SJCRH30 (cell line): Measurements from ENCODE around the gene PARVB. TPM values are rescaled to one million over a fixed set of nuclear protein-coding genes. Genes with fewer than 3 reads are reported as not detected.

Experiments
- DNase-seq, 2 experiments: peaks; one replicate each; pipeline ENCODE4 v3.0.0-alpha.2; 2015 to 2020
- H3K27ac ChIP-seq: fragments of 250-450 bp; sonication (Bioruptor Pico); 2 replicates; pipeline ENCODE4 v1.5.1; 2020; ENCODE audit warnings: mild to moderate bottlenecking, moderate library complexity
- H3K27me3 ChIP-seq: fragments of 250-450 bp; sonication (Bioruptor Pico); 2 replicates; pipeline ENCODE4 v1.5.1; 2020; ENCODE audit warnings: mild to moderate bottlenecking, moderate library complexity
- H3K36me3 ChIP-seq: fragments of 250-450 bp; sonication (Bioruptor Pico); 2 replicates; pipeline ENCODE4 v1.5.1; 2020; ENCODE audit warnings: mild to moderate bottlenecking, moderate library complexity
- H3K4me1 ChIP-seq: fragments of 250-450 bp; sonication (Bioruptor Pico); 2 replicates; pipeline ENCODE4 v1.5.1; 2020; ENCODE audit warnings: mild to moderate bottlenecking, moderate library complexity
- H3K4me3 ChIP-seq: fragments of 250-450 bp; sonication (Bioruptor Pico); 2 replicates; pipeline ENCODE4 v1.5.1; 2020; ENCODE audit warnings: mild to moderate bottlenecking, moderate library complexity
- H3K9me3 ChIP-seq: fragments of 250-450 bp; sonication (Bioruptor Pico); replicated peaks from 2 replicates; pipeline ENCODE4 v1.5.1; 2020; ENCODE audit warnings: mild to moderate bottlenecking, moderate library complexity
- total RNA-seq: library from RNA; depleted of rRNA; stranded (reverse); fragments of >200 nt; shearing (Covaris generic); gene quantifications from 2 replicates; pipeline ENCODE4 v1.2.3, GENCODE V29; 2014

The PARVB gene
- total RNA-seq, 1 experiment from 2014 or later, result not detected

DNA sequence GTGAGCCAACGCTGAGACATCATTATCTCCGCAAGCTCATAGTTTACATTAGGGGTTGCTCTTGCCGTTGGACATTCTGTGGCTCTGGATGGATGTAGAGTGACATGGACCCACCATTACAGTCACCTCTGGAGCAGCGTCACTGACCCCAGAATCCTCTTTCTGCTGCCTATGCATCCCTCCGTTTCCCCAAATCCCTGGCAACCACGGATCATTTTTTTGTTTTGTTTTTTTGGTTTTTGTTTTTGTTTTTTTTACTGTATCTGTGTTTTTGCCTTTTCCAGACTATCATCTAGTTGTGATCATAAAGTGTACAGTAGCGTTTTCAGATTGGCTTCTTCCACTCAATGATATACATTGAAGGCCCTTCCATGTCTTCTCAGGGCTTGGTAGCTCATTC lies 4.0 kb downstream of the PARVB start:
- Histone ChIP-seq H3K4me1 (peaks cover 7% of the 10 kb centered on the region; the same call in 1 of the 2 replicates), H3K36me3 (no peaks in the 10 kb centered on the region), H3K9me3 (no peaks in the 10 kb centered on the region), H3K27me3 (no peaks in the 10 kb centered on the region), H3K4me3 (no peak overlapping the region), H3K27ac (no peak overlapping the region)
- DNase-seq, result no peak

DNA sequence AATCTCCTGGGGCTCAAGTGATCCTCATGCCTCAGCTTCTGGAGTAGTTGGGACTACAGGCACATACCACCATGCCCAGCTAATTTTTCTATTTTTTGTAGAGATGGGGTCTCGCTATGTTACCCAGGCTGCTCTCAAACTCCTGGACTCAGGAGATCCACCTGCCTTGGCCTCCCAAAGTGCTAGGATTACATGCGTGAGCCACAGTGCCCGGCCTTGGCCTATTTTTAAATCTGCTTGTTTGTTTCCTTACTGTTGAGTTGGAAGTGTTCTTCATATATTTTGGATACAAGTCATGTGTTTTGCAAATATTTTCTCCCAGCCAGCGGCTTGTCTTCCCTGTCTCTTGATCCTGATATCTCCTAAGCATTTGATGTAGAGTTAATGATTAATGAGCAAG lies 5.0 kb downstream of the PARVB start:
- Histone ChIP-seq H3K4me3 (no peak overlapping the region), H3K4me1 (peaks cover 12% of the 10 kb centered on the region)

DNA sequence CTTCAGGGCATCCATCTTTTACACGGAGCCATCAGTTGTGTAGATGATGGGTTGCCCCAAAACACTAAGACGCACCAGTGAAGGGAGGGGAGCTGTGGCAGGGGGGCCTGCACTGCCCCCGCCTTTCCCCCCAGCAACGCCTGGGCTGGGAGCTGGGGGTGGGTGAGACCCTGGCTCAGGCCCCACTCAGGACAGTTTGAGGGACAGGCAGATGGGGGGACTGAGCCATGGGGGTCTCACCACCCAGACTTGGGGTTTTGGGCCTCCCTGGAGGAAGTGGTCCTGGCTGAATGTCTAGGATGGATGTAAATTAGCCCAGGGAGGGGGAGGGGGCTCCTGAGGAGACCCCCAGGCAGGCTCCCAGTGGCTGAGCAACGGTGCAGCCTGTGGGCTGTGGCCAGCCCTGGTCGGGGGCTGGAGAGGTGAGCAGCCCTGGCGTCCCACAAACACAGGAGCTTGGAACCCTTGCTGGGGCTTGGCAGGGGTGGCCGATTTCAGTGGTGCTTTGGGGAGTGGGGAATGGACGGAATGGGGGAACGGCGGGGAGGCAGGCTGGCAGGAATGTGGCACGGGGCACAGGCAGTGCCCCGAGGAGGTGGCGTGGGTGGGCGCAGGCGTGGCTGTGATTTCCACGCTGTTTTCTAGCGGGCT lies 6.1 kb downstream of the PARVB start:
- no peaks in the 10 kb centered on the region for H3K9me3 ChIP-seq
- H3K36me3 ChIP-seq, result no peaks in the 10 kb centered on the region
- H3K4me1 ChIP-seq, result peaks cover 12% of the 10 kb centered on the region
- no peak overlapping the region for H3K4me3 ChIP-seq
- H3K27ac ChIP-seq, result no peak overlapping the region
- no peaks in the 10 kb centered on the region for H3K27me3 ChIP-seq
- DNase-seq, result no peak

More for the DNA sequence above, 5.0 kb downstream of the PARVB start:
- H3K27ac ChIP-seq, result no peak overlapping the region
- no peaks in the 10 kb centered on the region for H3K27me3 ChIP-seq
- no peaks in the 10 kb centered on the region for H3K36me3 ChIP-seq
- no peak for DNase-seq
- H3K9me3 ChIP-seq, result no peaks in the 10 kb centered on the region

- no peaks in the 10 kb centered on the region for H3K27me3 ChIP-seq
- no peak overlapping the region for H3K27ac ChIP-seq
- H3K4me1 ChIP-seq, result peaks cover 12% of the 10 kb centered on the region
- H3K36me3 ChIP-seq, result no peaks in the 10 kb centered on the region
- no peak overlapping the region for H3K4me3 ChIP-seq
- no peak for DNase-seq
- no peaks in the 10 kb centered on the region for H3K9me3 ChIP-seq
These were observed 6.6 kb downstream of the PARVB start for GRCh38 chr22:44030702-44031082.

DNA sequence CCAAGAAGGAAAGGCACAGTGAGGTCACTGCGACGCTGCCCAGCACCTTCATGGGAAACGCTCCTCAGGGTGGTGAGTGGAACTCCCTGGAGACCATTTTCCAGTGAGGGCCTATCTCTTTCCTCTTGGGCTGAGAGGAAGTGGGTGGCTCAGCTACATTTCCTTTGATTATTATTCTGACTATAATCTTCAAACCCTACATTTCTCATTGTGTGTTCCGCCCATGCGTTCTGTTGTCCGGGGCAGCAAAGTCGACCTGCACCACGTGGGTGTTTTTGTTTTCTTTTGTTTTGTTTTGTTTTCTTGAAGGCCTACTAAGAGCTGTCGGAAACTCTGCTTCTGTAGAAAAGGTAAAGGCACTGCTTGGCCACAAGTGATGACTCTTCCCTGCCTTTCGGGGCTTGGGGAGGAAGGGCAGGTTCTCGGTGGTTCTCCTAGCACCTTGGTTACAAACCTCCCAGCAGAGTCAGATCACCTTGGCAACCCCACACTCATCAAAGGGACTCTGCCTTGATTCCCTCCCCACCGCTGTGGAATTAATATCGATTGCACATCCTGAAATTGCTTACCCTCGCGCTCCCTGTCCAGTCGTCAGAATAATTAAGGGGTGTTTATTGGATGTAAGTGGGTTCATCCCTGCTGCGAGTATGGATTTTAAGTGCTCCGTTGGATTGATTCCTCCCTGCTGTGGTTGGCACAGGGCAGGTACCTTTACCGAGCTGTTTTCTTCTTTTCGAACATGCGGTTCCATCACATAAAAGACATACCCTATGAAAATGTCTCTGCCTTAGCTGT lies 7.3 kb downstream of the PARVB start:
- Histone ChIP-seq H3K4me1 (peaks cover 12% of the 10 kb centered on the region), H3K27ac (no peak overlapping the region), H3K27me3 (no peaks in the 10 kb centered on the region)

DNA sequence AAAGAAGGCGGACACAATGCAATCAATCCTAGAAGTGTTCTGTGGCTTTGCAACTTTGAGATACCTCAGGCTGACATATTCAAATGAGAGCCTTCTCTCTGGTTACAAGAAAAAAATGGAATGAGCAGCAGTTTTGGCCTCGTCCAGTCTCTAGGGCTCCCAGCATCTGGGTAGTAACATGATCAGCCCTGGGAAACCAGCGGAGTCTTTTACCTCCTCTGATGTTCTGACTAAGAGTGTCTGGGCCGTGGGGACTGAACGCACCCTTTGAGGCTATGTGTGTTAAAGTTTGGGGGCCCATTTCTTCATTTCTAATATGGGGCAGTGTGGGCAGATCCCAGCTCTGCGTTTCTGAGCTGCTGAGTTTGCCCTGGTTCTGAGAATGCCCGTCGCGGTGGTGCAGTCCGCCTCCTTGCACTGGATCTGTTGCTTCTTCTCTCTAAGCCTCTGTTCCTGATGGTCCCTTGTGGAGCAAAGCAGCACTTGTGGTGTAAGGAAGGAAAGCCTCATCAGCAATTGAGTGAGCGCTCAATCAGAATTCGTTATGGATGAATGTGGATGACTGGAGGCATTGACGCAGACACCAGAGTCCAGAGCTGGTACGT lies 8.1 kb downstream of the PARVB start:
- Histone ChIP-seq H3K9me3 (no peaks in the 10 kb centered on the region), H3K27ac (no peak overlapping the region), H3K27me3 (no peaks in the 10 kb centered on the region), H3K4me1 (peaks cover 8% of the 10 kb centered on the region), H3K4me3 (no peak overlapping the region), H3K36me3 (no peaks in the 10 kb centered on the region)
- peak in 1 of 2 experiments; percentile 17 for DNase-seq

More for the DNA sequence above, 7.3 kb downstream of the PARVB start:
- H3K4me3 ChIP-seq, result no peak overlapping the region
- H3K36me3 ChIP-seq, result no peaks in the 10 kb centered on the region
- H3K9me3 ChIP-seq, result no peaks in the 10 kb centered on the region
- DNase-seq, result no peak

- H3K36me3 ChIP-seq, result no peaks in the 10 kb centered on the region
- no peaks in the 10 kb centered on the region for H3K9me3 ChIP-seq
- no peak overlapping the region for H3K4me3 ChIP-seq
- H3K27ac ChIP-seq, result peak overlapping the region; percentile 22; the same call in 1 of the 2 replicates
- DNase-seq, result peak in 1 of 2 experiments; percentile 6
- no peaks in the 10 kb centered on the region for H3K27me3 ChIP-seq
- peaks cover 5% of the 10 kb centered on the region for H3K4me1 ChIP-seq
These were observed 9.2 kb downstream of the PARVB start for GRCh38 chr22:44033287-44033686.

DNA sequence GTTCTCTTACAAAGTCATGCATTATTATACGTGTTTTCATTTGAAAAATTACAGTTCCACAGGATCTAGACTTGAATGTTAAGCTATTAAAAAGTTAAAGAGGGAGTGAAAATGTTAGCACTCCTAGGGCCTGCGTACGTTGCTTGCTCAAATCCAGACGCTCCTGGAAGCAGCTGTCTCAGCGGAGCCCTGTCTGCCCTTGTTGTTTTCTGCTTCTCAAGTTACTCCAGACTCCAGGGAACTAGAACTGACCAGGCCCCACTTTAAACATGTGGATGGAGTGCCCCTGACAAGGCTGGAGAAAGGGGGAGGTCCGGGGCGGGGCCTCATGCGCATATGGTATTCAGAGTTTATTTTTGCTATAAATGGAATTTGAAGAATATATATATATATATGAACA lies 9.6 kb downstream of the PARVB start:
- Histone ChIP-seq H3K4me1 (peaks cover 5% of the 10 kb centered on the region), H3K27me3 (no peaks in the 10 kb centered on the region), H3K9me3 (no peaks in the 10 kb centered on the region), H3K4me3 (no peak overlapping the region), H3K27ac (peak overlapping the region; percentile 22; the same call in 1 of the 2 replicates), H3K36me3 (no peaks in the 10 kb centered on the region)
- peak; percentile 68 to 83 for DNase-seq

DNA sequence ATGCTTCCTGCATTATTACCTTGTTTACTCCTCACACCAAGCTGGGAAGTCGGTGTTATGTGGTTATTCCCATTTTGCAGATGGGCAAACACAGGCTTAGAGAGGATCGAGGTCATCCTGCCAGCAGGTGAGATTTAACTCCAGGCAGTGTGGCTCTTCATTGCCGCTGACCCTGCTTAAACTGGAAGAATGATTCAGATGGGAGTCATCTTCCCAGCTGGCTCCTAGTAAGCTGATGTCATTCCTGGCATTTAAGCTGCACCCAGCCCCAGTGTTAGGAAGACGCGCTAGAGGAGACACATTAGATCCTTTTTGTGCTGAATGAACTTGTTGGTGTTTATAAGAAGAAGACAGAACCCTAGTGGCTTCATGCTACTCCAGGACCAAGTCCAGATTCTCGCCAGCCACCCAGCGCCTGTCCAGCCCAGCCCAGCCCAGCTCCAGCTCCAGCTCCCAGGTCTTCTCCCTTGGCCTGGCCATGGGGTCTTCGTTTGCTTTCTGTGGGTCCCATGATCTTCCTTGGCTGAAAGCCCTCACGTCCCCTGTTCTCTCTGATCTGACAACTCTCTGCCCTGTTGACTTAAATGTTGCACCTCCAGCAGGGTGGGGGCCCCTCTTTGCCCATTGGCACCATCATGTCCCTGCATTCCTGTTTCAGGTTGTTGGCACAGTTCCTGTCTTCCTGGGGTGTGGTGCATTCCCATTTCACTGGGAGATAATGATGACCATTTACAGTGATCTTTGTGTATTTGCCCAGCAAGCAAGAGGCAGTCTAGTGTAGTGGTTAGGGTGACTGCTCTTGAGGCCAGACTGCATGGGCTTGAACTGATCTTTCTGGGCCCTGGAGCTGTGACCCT lies 13.6 kb downstream of the PARVB start:
- no peak overlapping the region for H3K4me3 ChIP-seq

DNA sequence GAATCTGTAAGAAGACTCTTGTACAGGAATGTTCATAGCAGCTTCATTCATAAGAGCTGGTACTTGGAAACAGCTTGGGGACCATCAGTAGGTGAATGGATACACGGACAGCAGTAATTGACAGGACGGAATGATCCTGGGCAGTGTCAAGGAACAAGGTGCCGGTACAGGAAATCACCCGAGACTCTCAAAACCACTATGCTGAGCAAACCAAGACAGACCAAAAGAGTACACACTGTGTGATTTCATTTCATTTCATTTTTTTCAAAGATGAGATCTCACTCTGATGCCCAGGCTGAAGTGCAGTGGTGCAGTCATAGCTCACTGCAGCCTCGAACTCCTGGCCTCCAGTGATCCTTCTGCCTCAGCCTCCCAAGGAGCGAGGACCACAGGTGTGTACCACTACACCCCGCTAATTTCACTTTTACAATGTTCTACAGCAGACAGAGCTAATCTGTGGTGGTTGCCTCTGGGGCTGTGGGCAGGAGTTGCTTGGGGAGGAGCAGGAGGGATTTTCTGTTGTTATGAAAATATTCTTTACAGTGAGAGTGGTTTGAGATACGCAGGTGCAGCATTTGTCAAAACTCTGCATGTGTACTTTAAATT lies 15.6 kb downstream of the PARVB start:
- no peaks in the 10 kb centered on the region for H3K4me1 ChIP-seq
- no peaks in the 10 kb centered on the region for H3K9me3 ChIP-seq
- no peak overlapping the region for H3K4me3 ChIP-seq
- no peak for DNase-seq
- no peak overlapping the region for H3K27ac ChIP-seq
- no peaks in the 10 kb centered on the region for H3K36me3 ChIP-seq
- no peaks in the 10 kb centered on the region for H3K27me3 ChIP-seq

More for the DNA sequence above, 13.6 kb downstream of the PARVB start:
- peak; percentile 24 to 34 for DNase-seq
- H3K36me3 ChIP-seq, result no peaks in the 10 kb centered on the region
- no peak overlapping the region for H3K27ac ChIP-seq
- no peaks in the 10 kb centered on the region for H3K9me3 ChIP-seq
- H3K4me1 ChIP-seq, result peaks cover 5% of the 10 kb centered on the region
- no peaks in the 10 kb centered on the region for H3K27me3 ChIP-seq

GRCh38 chr22:44042249-44043218 lies 18.4 kb downstream of the PARVB start:
- no peak for DNase-seq
- H3K4me1 ChIP-seq, result no peaks in the 10 kb centered on the region
- no peak overlapping the region for H3K27ac ChIP-seq
- no peak overlapping the region for H3K4me3 ChIP-seq
- no peaks in the 10 kb centered on the region for H3K27me3 ChIP-seq
- no peaks in the 10 kb centered on the region for H3K9me3 ChIP-seq
- H3K36me3 ChIP-seq, result no peaks in the 10 kb centered on the region

- H3K4me3 ChIP-seq, result no peak overlapping the region
- no peaks in the 10 kb centered on the region for H3K9me3 ChIP-seq
- no peak overlapping the region for H3K27ac ChIP-seq
- no peak for DNase-seq
- H3K36me3 ChIP-seq, result no peaks in the 10 kb centered on the region
- no peaks in the 10 kb centered on the region for H3K27me3 ChIP-seq
- no peaks in the 10 kb centered on the region for H3K4me1 ChIP-seq
These were observed 21.0 kb downstream of the PARVB start for GRCh38 chr22:44045145-44045544.

DNA sequence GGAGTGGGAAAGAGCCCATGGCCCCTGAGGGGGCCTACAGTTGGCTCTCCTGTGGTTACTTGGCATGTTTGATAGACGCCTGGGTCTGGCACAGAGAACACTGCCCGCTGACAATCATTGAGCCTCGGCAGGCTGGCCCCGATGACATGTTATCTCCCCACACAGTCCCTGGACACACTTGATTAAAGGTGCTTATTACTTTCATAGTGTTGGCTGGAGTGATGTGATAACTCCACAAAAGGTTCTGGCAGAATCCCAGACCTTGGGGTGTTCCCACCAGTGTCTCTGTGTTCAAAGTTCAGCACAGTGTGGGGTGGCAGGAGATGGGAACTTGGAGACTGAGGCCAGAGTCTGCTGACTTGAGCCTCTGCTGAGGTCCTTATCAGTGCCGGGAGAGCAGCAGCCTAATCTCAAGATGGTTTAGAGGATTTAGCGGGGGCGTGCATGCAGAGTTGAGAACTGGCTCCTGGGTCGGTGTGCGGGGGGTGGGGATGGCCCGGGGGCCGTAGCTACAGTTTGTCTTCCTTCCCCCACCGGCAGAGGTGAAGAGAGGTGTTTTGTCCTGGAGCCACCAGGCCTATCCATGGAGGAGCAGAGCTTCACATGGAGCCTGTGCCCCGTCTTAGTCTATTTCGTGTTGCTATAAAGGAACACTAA lies 22.5 kb downstream of the PARVB start:
- no peaks in the 10 kb centered on the region for H3K4me1 ChIP-seq
- no peaks in the 10 kb centered on the region for H3K36me3 ChIP-seq
- no peaks in the 10 kb centered on the region for H3K27me3 ChIP-seq
- no peak overlapping the region for H3K4me3 ChIP-seq
- no peaks in the 10 kb centered on the region for H3K9me3 ChIP-seq
- no peak for DNase-seq
- no peak overlapping the region for H3K27ac ChIP-seq
